ENCODE data around the gene LAMA2. TPM values are rescaled to one million over a fixed set of nuclear protein-coding genes. Genes with fewer than 3 reads are reported as not detected.

The LAMA2 gene
- total and polyA plus RNA-seq, 7 donors, result 0.46 to 131 (median 59.6) TPM

Small RNA genes within 50 kb of the gene (small RNA-seq; reads per million reads assigned to genes)
- gene RNU6-861P, result 0 reads per million in 3 donors

Measured in sigmoid colon (tissue), 7 donors.